ENCODE data around the gene POLR3A. TPM values are rescaled to one million over a fixed set of nuclear protein-coding genes. Genes with fewer than 3 reads are reported as not detected.
"Not testable (repeated sequence)": the region's sequence is repeated elsewhere in the genome, so short reads cannot be mapped to it uniquely, and the experiment has no call there.

POLR3A gene
- total RNA-seq, 1 donor from 2014 or later, result 13.1 TPM

- no peak for DNase-seq (ENCODE audit: low spot score)
- H3K27ac Mint-ChIP-seq (ENCODE audit: unreplicated experiment), result no peak overlapping the region
Observed at GRCh38 chr10:78066012-78066411, 36.7 kb upstream of the POLR3A start.

GRCh38 chr10:78065611-78066010, 36.3 kb upstream of the POLR3A start:
- Mint-ChIP-seq H3K27me3 (ENCODE audit: low read depth) (no peaks in the 10 kb centered on the region), H3K27ac (ENCODE audit: unreplicated experiment) (no peak overlapping the region), H3K4me3 (ENCODE audit: unreplicated experiment) (no peak overlapping the region), H3K36me3 (ENCODE audit: low read depth) (no peaks in the 10 kb centered on the region), H3K9me3 (ENCODE audit: low read depth) (no peaks in the 10 kb centered on the region), H3K4me1 (ENCODE audit: low read depth) (peaks cover 2% of the 10 kb centered on the region)
- TF ChIP-seq, protein P1, sequence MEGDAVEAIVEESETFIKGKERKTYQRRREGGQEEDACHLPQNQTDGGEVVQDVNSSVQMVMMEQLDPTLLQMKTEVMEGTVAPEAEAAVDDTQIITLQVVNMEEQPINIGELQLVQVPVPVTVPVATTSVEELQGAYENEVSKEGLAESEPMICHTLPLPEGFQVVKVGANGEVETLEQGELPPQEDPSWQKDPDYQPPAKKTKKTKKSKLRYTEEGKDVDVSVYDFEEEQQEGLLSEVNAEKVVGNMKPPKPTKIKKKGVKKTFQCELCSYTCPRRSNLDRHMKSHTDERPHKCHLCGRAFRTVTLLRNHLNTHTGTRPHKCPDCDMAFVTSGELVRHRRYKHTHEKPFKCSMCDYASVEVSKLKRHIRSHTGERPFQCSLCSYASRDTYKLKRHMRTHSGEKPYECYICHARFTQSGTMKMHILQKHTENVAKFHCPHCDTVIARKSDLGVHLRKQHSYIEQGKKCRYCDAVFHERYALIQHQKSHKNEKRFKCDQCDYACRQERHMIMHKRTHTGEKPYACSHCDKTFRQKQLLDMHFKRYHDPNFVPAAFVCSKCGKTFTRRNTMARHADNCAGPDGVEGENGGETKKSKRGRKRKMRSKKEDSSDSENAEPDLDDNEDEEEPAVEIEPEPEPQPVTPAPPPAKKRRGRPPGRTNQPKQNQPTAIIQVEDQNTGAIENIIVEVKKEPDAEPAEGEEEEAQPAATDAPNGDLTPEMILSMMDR (IDR thresholded peaks at IDR 0.05), result no peak
- DNase-seq (ENCODE audit: low spot score), result no peak

More at GRCh38 chr10:78066012-78066411, 36.7 kb upstream of the POLR3A start:
- TF ChIP-seq, protein P1 (IDR thresholded peaks at IDR 0.05), result no peak
- no peaks in the 10 kb centered on the region for H3K36me3 Mint-ChIP-seq (ENCODE audit: low read depth)
- H3K4me1 Mint-ChIP-seq (ENCODE audit: low read depth), result peaks cover 2% of the 10 kb centered on the region
- H3K27me3 Mint-ChIP-seq (ENCODE audit: low read depth), result no peaks in the 10 kb centered on the region
- H3K4me3 Mint-ChIP-seq (ENCODE audit: unreplicated experiment), result no peak overlapping the region
- no peaks in the 10 kb centered on the region for H3K9me3 Mint-ChIP-seq (ENCODE audit: low read depth)

DNA sequence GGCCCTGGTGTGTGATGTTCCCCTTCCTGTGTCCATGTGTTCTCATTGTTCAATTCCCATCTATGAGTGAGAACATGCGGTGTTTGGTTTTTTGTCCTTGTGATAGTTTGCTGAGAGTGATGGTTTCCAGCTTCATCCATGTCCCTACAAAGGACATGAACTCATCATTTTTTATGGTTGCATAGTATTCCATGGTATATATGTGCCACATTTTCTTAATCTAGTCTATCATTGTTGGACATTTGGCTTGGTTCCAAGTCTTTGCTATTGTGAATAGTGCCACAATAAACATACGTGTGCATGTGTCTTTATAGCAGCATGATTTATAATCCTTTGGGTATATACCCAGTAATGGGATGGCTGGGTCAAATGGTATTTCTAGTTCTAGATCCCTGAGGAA, 35.6 kb upstream of the POLR3A start:
- not testable (repeated sequence) for H3K4me3 Mint-ChIP-seq (ENCODE audit: unreplicated experiment); H3K27ac Mint-ChIP-seq (ENCODE audit: unreplicated experiment); H3K36me3 Mint-ChIP-seq (ENCODE audit: low read depth); H3K27me3 Mint-ChIP-seq (ENCODE audit: low read depth); DNase-seq (ENCODE audit: low spot score); H3K9me3 Mint-ChIP-seq (ENCODE audit: low read depth); H3K4me1 Mint-ChIP-seq (ENCODE audit: low read depth)

- TF ChIP-seq, protein P1 (IDR thresholded peaks at IDR 0.05), result no peak
- Mint-ChIP-seq H3K27ac (ENCODE audit: unreplicated experiment) (no peak overlapping the region), H3K4me3 (ENCODE audit: unreplicated experiment) (no peak overlapping the region), H3K27me3 (ENCODE audit: low read depth) (no peaks in the 10 kb centered on the region), H3K9me3 (ENCODE audit: low read depth) (no peaks in the 10 kb centered on the region), H3K36me3 (ENCODE audit: low read depth) (no peaks in the 10 kb centered on the region), H3K4me1 (ENCODE audit: low read depth) (peaks cover 2% of the 10 kb centered on the region)
- DNase-seq (ENCODE audit: low spot score), result no peak
Observed at GRCh38 chr10:78063236-78063635, 33.9 kb upstream of the POLR3A start.

DNA sequence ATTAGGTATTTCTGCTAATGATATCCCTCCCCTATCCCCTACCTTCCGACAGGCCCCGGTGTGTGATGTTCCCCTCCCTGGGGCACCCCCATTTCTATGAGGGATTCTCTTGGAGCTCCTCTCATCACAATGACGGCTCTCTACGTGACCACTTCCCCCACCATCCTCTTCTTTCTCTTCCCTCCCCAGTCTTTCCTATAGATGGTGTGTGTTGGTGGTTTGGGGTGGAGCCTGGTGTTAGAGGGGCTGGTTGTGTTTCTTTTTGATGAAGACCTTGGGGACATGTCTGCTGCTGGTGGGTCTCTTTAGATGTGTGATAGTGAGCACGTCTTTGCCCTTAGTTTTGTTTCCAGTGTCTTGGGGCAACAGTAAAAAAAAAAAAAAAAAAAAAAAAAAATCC, 33.0 kb upstream of the POLR3A start:
- H3K27ac Mint-ChIP-seq (ENCODE audit: unreplicated experiment), result no peak overlapping the region
- H3K4me3 Mint-ChIP-seq (ENCODE audit: unreplicated experiment), result no peak overlapping the region
- peaks cover 2% of the 10 kb centered on the region for H3K4me1 Mint-ChIP-seq (ENCODE audit: low read depth)
- H3K27me3 Mint-ChIP-seq (ENCODE audit: low read depth), result no peaks in the 10 kb centered on the region
- no peaks in the 10 kb centered on the region for H3K9me3 Mint-ChIP-seq (ENCODE audit: low read depth)
- no peaks in the 10 kb centered on the region for H3K36me3 Mint-ChIP-seq (ENCODE audit: low read depth)
- no peak for DNase-seq (ENCODE audit: low spot score)
- TF ChIP-seq, protein P1 (IDR thresholded peaks at IDR 0.05), result no peak

- peaks cover 3% of the 10 kb centered on the region for H3K36me3 Mint-ChIP-seq (ENCODE audit: low read depth)
- no peaks in the 10 kb centered on the region for H3K4me1 Mint-ChIP-seq (ENCODE audit: low read depth)
- H3K27me3 Mint-ChIP-seq (ENCODE audit: low read depth), result no peaks in the 10 kb centered on the region
- no peak overlapping the region for H3K27ac Mint-ChIP-seq (ENCODE audit: unreplicated experiment)
- no peaks in the 10 kb centered on the region for H3K9me3 Mint-ChIP-seq (ENCODE audit: low read depth)
- no peak overlapping the region for H3K4me3 Mint-ChIP-seq (ENCODE audit: unreplicated experiment)
- DNase-seq (ENCODE audit: low spot score), result no peak
- TF ChIP-seq, protein P1 (IDR thresholded peaks at IDR 0.05), result no peak
Observed at GRCh38 chr10:78059906-78060702, 30.8 kb upstream of the POLR3A start.
